ENCODE results near the gene GABRG3.

The GABRG3 gene

GRCh38 chr15:27538325-27538724, 567.3 kb downstream of the GABRG3 start:
- no peak for ATAC-seq
- TF ChIP-seq PPARA (CRISPR knock-in tag; IDR thresholded peaks at IDR 0.05; ENCODE audit: borderline replicate concordance) (no peak), ZFP3 (CRISPR knock-in tag; IDR thresholded peaks at IDR 0.05) (no peak), ZNF8 (CRISPR knock-in tag; IDR thresholded peaks at IDR 0.05) (no peak), CREB5 (CRISPR knock-in tag; IDR thresholded peaks at IDR 0.05; ENCODE audit: low read depth) (no peak), CSDC2 (CRISPR knock-in tag; IDR thresholded peaks at IDR 0.05) (no peak), SNAI2 (CRISPR knock-in tag; IDR thresholded peaks at IDR 0.05) (no peak), ZNF70 (CRISPR knock-in tag; IDR thresholded peaks at IDR 0.05) (no peak), TCF4 (CRISPR knock-in tag; IDR thresholded peaks at IDR 0.05; ENCODE audit: borderline replicate concordance) (no peak), RARB (CRISPR knock-in tag; IDR thresholded peaks at IDR 0.05) (no peak)

GRCh38 chr15:27541581-27541980, 570.6 kb downstream of the GABRG3 start:
- TF ChIP-seq TOX (CRISPR knock-in tag; IDR thresholded peaks at IDR 0.05; ENCODE audit: borderline replicate concordance), result no peak
- no peak for TF ChIP-seq CREB5 (CRISPR knock-in tag; IDR thresholded peaks at IDR 0.05; ENCODE audit: low read depth)
- no peak for TF ChIP-seq ZNF565 (CRISPR knock-in tag; conservative IDR thresholded peaks at IDR 0.05; ENCODE audit: low read depth)
- no peak for TF ChIP-seq ARNTL (CRISPR knock-in tag; IDR thresholded peaks at IDR 0.05; ENCODE audit: borderline replicate concordance, low read depth)
- TF ChIP-seq ISL1 (CRISPR knock-in tag; IDR thresholded peaks at IDR 0.05), result no peak
- no peak for TF ChIP-seq ZNF8 (CRISPR knock-in tag; IDR thresholded peaks at IDR 0.05)
- no peak for TF ChIP-seq CSRNP3 (CRISPR knock-in tag; IDR thresholded peaks at IDR 0.05)
- TF ChIP-seq ZNF70 (CRISPR knock-in tag; IDR thresholded peaks at IDR 0.05), result no peak
- no peak for TF ChIP-seq BACH2 (CRISPR knock-in tag; IDR thresholded peaks at IDR 0.05; ENCODE audit: borderline replicate concordance)
- no peak for TF ChIP-seq CSDC2 (CRISPR knock-in tag; IDR thresholded peaks at IDR 0.05)
- TF ChIP-seq TCF4 (CRISPR knock-in tag; IDR thresholded peaks at IDR 0.05; ENCODE audit: borderline replicate concordance), result no peak
- TF ChIP-seq OSR1 (CRISPR knock-in tag; IDR thresholded peaks at IDR 0.05), result no peak
- no peak for TF ChIP-seq ESRRG (CRISPR knock-in tag; IDR thresholded peaks at IDR 0.05)
- TF ChIP-seq TSHZ2 (CRISPR knock-in tag; IDR thresholded peaks at IDR 0.05), result no peak
- TF ChIP-seq GLIS3 (CRISPR knock-in tag; IDR thresholded peaks at IDR 0.05), result no peak
- no peak for ATAC-seq

GRCh38 chr15:27545494-27546255, 574.7 kb downstream of the GABRG3 start:
- no peak for ATAC-seq
- TF ChIP-seq ZFP3 (CRISPR knock-in tag; IDR thresholded peaks at IDR 0.05), result no peak
- no peak for TF ChIP-seq PPARA (CRISPR knock-in tag; IDR thresholded peaks at IDR 0.05; ENCODE audit: borderline replicate concordance)
- no peak for TF ChIP-seq CSDC2 (CRISPR knock-in tag; IDR thresholded peaks at IDR 0.05)
- TF ChIP-seq ESRRG (CRISPR knock-in tag; IDR thresholded peaks at IDR 0.05), result no peak
- no peak for TF ChIP-seq PATZ1 (CRISPR knock-in tag; IDR thresholded peaks at IDR 0.05; ENCODE audit: borderline replicate concordance)
- TF ChIP-seq TCF4 (CRISPR knock-in tag; IDR thresholded peaks at IDR 0.05; ENCODE audit: borderline replicate concordance), result no peak
- TF ChIP-seq ARNTL (CRISPR knock-in tag; IDR thresholded peaks at IDR 0.05; ENCODE audit: borderline replicate concordance, low read depth), result no peak
- TF ChIP-seq ZNF8 (CRISPR knock-in tag; IDR thresholded peaks at IDR 0.05), result no peak
- TF ChIP-seq ZNF565 (CRISPR knock-in tag; conservative IDR thresholded peaks at IDR 0.05; ENCODE audit: low read depth), result no peak
- TF ChIP-seq POU6F1 (CRISPR knock-in tag; IDR thresholded peaks at IDR 0.05; ENCODE audit: borderline replicate concordance, low read depth), result no peak
- TF ChIP-seq CREB5 (CRISPR knock-in tag; IDR thresholded peaks at IDR 0.05; ENCODE audit: low read depth), result no peak
- TF ChIP-seq CSRNP3 (CRISPR knock-in tag; IDR thresholded peaks at IDR 0.05), result no peak
- no peak for TF ChIP-seq ISL1 (CRISPR knock-in tag; IDR thresholded peaks at IDR 0.05)
- TF ChIP-seq ZNF70 (CRISPR knock-in tag; IDR thresholded peaks at IDR 0.05), result no peak
- no peak for TF ChIP-seq BACH2 (CRISPR knock-in tag; IDR thresholded peaks at IDR 0.05; ENCODE audit: borderline replicate concordance)
- TF ChIP-seq RARB (CRISPR knock-in tag; IDR thresholded peaks at IDR 0.05), result no peak
- TF ChIP-seq OSR1 (CRISPR knock-in tag; IDR thresholded peaks at IDR 0.05), result no peak

Measured in SK-N-SH treated with all-trans-retinoic acid at 6 μM for 48 hours (cell line).